HG03520 (cell line): ENCODE measurements around the gene TNIP1.

ENCODE experiments used
- ATAC-seq: cut with Tn5 transposase; IDR thresholded peaks from one replicate; pipeline ENCODE4 v1.9.1; 2021; ENCODE audit warnings: mild to moderate bottlenecking, moderate library complexity; ENCODE audit not compliant: unreplicated experiment

The TNIP1 gene

DNA sequence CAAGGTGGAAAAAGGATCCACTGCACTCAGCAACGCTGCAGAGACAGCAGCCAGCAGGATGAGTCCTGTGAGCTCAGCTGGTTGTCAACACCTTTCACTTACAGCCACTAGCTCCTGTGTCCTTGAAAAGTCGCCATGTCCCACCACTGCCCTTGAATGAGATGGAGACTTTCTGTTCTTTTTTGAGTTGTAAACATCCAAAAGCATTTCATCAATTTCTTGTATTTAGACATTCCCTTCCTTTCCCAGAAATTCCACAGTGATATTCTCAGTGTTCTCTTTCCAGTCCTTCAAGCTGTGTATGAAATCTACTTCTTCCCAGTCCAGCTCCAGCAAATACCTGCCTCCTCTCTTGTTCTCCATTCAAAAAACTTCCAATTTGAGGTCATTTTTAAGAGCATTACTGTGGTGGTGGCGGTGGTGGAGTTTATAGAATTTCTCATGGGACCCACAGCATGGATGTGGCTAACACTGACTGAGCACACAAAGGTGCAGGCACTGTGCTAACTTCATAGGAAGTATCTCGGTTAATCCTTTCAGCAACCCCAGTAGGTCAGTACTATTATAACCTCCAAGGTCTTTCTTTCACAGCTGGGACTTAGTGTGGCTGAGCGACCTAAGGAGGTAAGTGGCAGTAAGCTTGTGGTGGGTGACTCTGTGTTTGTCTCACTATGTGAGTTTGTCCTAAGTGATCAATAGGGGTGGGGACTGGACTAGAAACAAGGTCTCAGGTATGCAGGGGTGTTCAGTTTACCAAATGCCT is 75.5 kb downstream of the TNIP1 start:
- ATAC-seq = no peak

GRCh38 chr5:151004499-151004898 is 76.3 kb downstream of the TNIP1 start:
- ATAC-seq = no peak

GRCh38 chr5:151003503-151003860 is 77.4 kb downstream of the TNIP1 start:
- no peak for ATAC-seq

GRCh38 chr5:151002681-151003502 is 77.9 kb downstream of the TNIP1 start:
- ATAC-seq = no peak

DNA sequence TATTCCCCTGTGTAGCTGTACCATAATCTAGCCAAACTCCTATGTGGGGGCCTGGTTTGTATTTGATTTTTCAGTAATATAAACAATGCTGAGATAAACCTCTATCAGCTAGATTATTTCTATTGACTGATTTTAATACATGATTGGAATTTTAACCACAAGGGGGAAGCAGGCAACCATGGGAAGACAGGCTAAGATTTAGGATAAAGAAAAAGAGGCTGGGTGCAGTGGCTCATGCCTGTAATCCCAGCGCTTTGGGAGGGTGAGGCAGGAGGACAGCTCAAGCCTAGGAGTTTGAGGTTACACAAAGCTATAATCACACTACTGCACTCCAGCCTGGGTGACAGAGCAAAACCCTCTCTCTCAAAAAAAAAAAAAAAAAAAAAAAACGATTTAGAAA is 78.6 kb downstream of the TNIP1 start:
- no peak for ATAC-seq

GRCh38 chr5:151001436-151001835 is 79.4 kb downstream of the TNIP1 start:
- ATAC-seq = no peak

GRCh38 chr5:150999704-151000442 is 81.0 kb downstream of the TNIP1 start:
- ATAC-seq = no peak

DNA sequence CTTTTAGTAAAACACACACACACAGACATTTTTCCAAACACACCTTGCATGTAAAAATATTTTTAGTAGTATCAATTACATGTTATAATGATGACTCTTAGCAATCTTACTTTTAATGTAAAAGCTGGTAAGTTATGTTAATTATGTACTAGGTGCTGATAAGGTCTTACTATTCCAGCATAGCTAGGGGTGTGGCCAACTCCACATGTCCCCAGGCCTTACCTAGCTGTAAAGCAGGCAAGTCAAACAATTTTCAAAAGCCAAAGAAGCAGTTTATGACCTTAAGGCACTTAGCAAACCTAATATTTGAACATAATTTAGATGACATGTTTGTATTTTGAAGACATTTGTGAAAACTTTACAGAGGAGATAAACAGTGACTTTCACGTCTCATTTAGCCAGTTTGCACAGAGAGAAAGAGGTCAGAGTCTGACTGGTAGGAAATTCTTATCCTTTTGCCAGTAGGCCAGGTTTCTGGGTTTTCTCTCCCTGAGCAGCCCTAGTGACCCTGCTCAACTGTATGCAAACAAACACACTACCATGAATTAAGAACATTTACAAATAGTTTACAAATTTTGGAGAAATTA is 86.9 kb downstream of the TNIP1 start:
- no peak for ATAC-seq

- ATAC-seq = no peak
Measured at GRCh38 chr5:150993422-150993821, 87.4 kb downstream of the TNIP1 start.

GRCh38 chr5:150992705-150993104 is 88.1 kb downstream of the TNIP1 start:
- ATAC-seq = no peak

GRCh38 chr5:150989695-150990094 is 91.1 kb downstream of the TNIP1 start:
- no peak for ATAC-seq

DNA sequence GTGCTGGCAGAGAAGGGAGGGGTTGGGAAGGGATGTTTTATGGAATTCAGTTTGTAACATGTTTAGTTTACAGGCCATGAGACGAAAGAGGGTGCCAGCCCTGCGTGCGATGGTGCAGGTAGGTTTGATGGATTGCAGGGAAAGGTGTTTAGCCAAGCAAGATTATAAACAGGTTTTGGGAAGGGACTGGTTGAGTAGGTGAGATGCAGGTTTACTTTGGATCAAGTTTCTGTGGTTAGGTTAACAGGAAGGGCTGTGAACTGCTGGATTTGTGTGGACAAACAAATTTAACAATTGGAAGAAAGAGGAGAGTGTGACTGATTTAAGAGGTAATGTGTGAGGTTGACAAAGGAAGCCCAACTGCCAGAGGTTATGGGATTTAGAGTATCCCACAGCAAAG is 93.1 kb downstream of the TNIP1 start:
- ATAC-seq = no peak
